SK-N-SH (cell line): ENCODE measurements around the gene TAB3.

Source experiments
- GABPA ChIP-seq: IDR thresholded peaks from 2 replicates; pipeline ENCODE4 v1.4.0; 2012; ENCODE audit warnings: low read depth, mild to moderate bottlenecking
- POLR2AphosphoS5 ChIP-seq: IDR thresholded peaks from 2 replicates; pipeline ENCODE4 v1.6.1; 2012; ENCODE audit warnings: low read depth, low read length
- RCOR1 ChIP-seq: fragments of 150-350 bp; IDR thresholded peaks from 2 replicates; pipeline ENCODE4 v1.6.1; 2017; ENCODE audit warnings: antibody characterized with exemption, low read length
- SIN3A ChIP-seq: IDR thresholded peaks from 2 replicates; pipeline ENCODE4 v1.6.1; 2012; ENCODE audit warnings: low read depth, mild to moderate bottlenecking, low read length, moderate library complexity, borderline replicate concordance
- TEAD4 ChIP-seq: IDR thresholded peaks from 2 replicates; pipeline ENCODE4 v1.4.0; 2012; ENCODE audit warnings: mild to moderate bottlenecking, borderline replicate concordance; ENCODE audit not compliant: insufficient read depth
- USF1 ChIP-seq: IDR thresholded peaks from 2 replicates; pipeline ENCODE4 v1.4.0; 2012; ENCODE audit warnings: low read depth, borderline replicate concordance
- TF ChIP-seq, protein P1 (sequence below): fragments of 200-600 bp; sonication (generic); IDR thresholded peaks from 2 replicates; pipeline ENCODE4 v1.6.1; 2017; ENCODE audit warnings: antibody characterized with exemption, mild to moderate bottlenecking, moderate library complexity

DNA sequence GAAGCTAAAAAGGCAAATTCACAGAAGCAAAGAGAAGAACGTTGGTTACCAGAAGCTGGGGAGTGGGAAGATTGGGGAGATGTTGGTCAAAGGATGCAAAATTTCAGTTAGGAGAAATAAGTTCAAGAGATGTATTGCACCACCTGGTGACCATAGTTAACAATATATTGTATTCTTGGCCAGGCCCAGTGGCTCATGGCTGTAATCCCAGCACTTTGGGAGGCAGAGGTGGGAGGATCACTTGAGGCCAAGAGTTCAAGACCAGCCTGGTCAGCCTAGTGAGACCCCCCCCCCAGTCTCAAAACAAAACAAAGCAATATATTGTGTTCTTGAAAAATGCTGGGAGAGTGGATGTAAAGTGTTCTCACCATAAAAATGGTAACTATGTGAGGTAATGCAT, 67.9 kb downstream of the TAB3 start:
- TF ChIP-seq, protein P1, sequence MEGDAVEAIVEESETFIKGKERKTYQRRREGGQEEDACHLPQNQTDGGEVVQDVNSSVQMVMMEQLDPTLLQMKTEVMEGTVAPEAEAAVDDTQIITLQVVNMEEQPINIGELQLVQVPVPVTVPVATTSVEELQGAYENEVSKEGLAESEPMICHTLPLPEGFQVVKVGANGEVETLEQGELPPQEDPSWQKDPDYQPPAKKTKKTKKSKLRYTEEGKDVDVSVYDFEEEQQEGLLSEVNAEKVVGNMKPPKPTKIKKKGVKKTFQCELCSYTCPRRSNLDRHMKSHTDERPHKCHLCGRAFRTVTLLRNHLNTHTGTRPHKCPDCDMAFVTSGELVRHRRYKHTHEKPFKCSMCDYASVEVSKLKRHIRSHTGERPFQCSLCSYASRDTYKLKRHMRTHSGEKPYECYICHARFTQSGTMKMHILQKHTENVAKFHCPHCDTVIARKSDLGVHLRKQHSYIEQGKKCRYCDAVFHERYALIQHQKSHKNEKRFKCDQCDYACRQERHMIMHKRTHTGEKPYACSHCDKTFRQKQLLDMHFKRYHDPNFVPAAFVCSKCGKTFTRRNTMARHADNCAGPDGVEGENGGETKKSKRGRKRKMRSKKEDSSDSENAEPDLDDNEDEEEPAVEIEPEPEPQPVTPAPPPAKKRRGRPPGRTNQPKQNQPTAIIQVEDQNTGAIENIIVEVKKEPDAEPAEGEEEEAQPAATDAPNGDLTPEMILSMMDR = 0 out of 2 replicates have a peak, but pooled peaks have one; percentile 12
- TF ChIP-seq TEAD4 = no peak
- no peak for TF ChIP-seq USF1
- no peak for TF ChIP-seq POLR2AphosphoS5
- TF ChIP-seq SIN3A = no peak
- TF ChIP-seq GABPA = no peak
- TF ChIP-seq RCOR1 = no peak
